Ishikawa (cell line): ENCODE data around the gene TNFSF11.

Experiments used
- CEBPB ChIP-seq: IDR thresholded peaks from 2 replicates; pipeline ENCODE4 v1.6.1; 2012
- CREB1 ChIP-seq: IDR thresholded peaks from 2 replicates; pipeline ENCODE4 v1.6.1; 2012; ENCODE audit warnings: low read depth
- EGR1 ChIP-seq: IDR thresholded peaks from 2 replicates; pipeline ENCODE4 v1.6.1; 2012
- EP300 ChIP-seq: IDR thresholded peaks from 2 replicates; pipeline ENCODE4 v1.6.1; 2012; ENCODE audit warnings: borderline replicate concordance
- FOXM1 ChIP-seq: IDR thresholded peaks from 2 replicates; pipeline ENCODE4 v1.6.1; 2012; ENCODE audit warnings: low read depth, borderline replicate concordance
- NFIC ChIP-seq: IDR thresholded peaks from 2 replicates; pipeline ENCODE4 v1.6.1; 2012
- RAD21 ChIP-seq: IDR thresholded peaks from 2 replicates; pipeline ENCODE4 v1.6.1; 2012; ENCODE audit warnings: low read depth
- TAF1 ChIP-seq: IDR thresholded peaks from 2 replicates; pipeline ENCODE4 v1.6.1; 2012; ENCODE audit warnings: low read depth, mild to moderate bottlenecking
- TCF12 ChIP-seq: IDR thresholded peaks from 2 replicates; pipeline ENCODE4 v1.6.1; 2012; ENCODE audit warnings: low read depth
- TEAD4 ChIP-seq: IDR thresholded peaks from 2 replicates; pipeline ENCODE4 v1.6.1; 2012
- TF ChIP-seq, protein P1 (sequence below): IDR thresholded peaks from 2 replicates; pipeline ENCODE4 v1.6.1; 2012
- TF ChIP-seq, protein P2 (sequence below): IDR thresholded peaks from 2 replicates; pipeline ENCODE4 v1.6.1; 2012; ENCODE audit warnings: low read depth, mild to moderate bottlenecking

DNA sequence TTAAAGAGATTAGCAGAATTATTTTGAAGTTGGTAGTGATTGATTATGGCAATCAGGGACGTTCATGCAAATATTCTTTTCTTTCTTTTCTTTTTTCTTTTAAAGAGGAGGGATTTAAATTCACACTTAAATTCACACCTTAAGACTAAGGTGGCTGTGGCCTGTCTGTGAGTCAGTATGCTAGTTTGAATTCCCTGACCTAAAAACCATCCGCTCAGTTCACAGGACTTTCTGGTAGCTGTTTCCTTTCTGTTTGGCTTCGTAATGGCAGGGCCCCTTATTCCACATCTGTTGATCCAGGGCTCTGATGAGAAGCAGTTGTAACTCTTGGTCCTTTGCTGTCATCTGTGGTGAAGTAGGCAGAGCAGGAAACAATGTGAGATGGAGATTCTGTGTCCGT is 7.5 kb downstream of the TNFSF11 start:
- no peak for TF ChIP-seq EP300
- TF ChIP-seq NFIC = no peak
- TF ChIP-seq CEBPB = no peak
- no peak for TF ChIP-seq FOXM1
- TF ChIP-seq, protein P1, sequence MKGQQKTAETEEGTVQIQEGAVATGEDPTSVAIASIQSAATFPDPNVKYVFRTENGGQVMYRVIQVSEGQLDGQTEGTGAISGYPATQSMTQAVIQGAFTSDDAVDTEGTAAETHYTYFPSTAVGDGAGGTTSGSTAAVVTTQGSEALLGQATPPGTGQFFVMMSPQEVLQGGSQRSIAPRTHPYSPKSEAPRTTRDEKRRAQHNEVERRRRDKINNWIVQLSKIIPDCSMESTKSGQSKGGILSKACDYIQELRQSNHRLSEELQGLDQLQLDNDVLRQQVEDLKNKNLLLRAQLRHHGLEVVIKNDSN = no peak
- TF ChIP-seq RAD21 = no peak
- no peak for TF ChIP-seq EGR1
- TF ChIP-seq CREB1 = no peak
- no peak for TF ChIP-seq TAF1
- TF ChIP-seq TCF12 = no peak
- no peak for TF ChIP-seq TEAD4
- TF ChIP-seq, protein P2, sequence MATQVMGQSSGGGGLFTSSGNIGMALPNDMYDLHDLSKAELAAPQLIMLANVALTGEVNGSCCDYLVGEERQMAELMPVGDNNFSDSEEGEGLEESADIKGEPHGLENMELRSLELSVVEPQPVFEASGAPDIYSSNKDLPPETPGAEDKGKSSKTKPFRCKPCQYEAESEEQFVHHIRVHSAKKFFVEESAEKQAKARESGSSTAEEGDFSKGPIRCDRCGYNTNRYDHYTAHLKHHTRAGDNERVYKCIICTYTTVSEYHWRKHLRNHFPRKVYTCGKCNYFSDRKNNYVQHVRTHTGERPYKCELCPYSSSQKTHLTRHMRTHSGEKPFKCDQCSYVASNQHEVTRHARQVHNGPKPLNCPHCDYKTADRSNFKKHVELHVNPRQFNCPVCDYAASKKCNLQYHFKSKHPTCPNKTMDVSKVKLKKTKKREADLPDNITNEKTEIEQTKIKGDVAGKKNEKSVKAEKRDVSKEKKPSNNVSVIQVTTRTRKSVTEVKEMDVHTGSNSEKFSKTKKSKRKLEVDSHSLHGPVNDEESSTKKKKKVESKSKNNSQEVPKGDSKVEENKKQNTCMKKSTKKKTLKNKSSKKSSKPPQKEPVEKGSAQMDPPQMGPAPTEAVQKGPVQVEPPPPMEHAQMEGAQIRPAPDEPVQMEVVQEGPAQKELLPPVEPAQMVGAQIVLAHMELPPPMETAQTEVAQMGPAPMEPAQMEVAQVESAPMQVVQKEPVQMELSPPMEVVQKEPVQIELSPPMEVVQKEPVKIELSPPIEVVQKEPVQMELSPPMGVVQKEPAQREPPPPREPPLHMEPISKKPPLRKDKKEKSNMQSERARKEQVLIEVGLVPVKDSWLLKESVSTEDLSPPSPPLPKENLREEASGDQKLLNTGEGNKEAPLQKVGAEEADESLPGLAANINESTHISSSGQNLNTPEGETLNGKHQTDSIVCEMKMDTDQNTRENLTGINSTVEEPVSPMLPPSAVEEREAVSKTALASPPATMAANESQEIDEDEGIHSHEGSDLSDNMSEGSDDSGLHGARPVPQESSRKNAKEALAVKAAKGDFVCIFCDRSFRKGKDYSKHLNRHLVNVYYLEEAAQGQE = no peak
